Cardiac fibroblast (primary cell): Measurements from ENCODE around the gene EVI5.

ENCODE experiments used
- DNase-seq, 2 donors: peaks; one replicate each; pipeline versions ENCODE4 v3.0.0 to v3.0.0-alpha.2; 2010; ENCODE audit warnings: low read depth in 2 of 2
- H3K4me3 ChIP-seq, 2 donors: replicated peaks in 1 of 2; 1 replicate in 1 of 2; 2 replicates in 1 of 2; pipeline ENCODE4 v1.5.1; 2011; ENCODE audit warnings: low read depth in 2 of 2, low read length in 2 of 2, mild to moderate bottlenecking in 2 of 2, moderate library complexity in 1 of 2
- TF ChIP-seq, protein P1 (sequence below): IDR thresholded peaks from one replicate; pipeline ENCODE4 v1.5.1; 2011; ENCODE audit warnings: low read depth, mild to moderate bottlenecking, low read length, inconsistent platforms

The EVI5 gene

GRCh38 chr1:92583821-92584760 lies 200.8 kb downstream of the EVI5 start:
- TF ChIP-seq, protein P1, sequence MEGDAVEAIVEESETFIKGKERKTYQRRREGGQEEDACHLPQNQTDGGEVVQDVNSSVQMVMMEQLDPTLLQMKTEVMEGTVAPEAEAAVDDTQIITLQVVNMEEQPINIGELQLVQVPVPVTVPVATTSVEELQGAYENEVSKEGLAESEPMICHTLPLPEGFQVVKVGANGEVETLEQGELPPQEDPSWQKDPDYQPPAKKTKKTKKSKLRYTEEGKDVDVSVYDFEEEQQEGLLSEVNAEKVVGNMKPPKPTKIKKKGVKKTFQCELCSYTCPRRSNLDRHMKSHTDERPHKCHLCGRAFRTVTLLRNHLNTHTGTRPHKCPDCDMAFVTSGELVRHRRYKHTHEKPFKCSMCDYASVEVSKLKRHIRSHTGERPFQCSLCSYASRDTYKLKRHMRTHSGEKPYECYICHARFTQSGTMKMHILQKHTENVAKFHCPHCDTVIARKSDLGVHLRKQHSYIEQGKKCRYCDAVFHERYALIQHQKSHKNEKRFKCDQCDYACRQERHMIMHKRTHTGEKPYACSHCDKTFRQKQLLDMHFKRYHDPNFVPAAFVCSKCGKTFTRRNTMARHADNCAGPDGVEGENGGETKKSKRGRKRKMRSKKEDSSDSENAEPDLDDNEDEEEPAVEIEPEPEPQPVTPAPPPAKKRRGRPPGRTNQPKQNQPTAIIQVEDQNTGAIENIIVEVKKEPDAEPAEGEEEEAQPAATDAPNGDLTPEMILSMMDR = no peak
- peak; percentile 59 to 90 for DNase-seq

DNA sequence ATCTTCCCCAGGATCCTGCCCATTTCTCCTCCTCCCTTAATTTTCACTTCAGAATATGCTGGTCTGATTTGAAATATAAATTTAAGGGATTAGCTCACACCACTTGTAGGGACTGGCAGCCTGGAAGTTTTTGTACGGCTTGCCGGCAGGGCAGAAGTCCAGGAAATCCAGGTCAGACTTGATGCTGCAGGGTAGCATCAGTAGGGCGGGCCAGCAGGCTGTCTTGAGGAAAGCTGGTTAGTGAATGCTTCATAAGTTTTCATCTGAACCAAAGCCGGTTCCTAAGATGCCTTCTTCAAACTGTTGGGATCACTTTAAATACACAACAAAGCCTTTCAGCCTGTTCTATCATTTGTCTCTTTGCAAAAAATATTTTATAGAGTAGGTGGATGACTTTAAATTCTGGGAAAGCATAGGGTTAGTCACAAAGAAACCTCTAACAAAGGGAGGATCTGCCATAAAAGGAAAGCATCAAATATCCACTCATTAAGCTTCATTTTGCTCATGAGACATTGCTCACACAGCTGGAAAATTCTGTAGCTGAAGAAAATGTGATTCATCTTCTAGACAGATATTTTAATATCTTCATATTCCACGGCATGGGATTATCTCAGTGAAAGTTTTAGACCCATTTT lies 207.5 kb downstream of the EVI5 start:
- TF ChIP-seq, protein P1 = no peak
- DNase-seq = peak; percentile 69 to 70
- no peak overlapping the region for H3K4me3 ChIP-seq

More at GRCh38 chr1:92583821-92584760, 200.8 kb downstream of the EVI5 start:
- H3K4me3 ChIP-seq = peak overlapping the region in 1 of 2 donors; percentile 30

DNA sequence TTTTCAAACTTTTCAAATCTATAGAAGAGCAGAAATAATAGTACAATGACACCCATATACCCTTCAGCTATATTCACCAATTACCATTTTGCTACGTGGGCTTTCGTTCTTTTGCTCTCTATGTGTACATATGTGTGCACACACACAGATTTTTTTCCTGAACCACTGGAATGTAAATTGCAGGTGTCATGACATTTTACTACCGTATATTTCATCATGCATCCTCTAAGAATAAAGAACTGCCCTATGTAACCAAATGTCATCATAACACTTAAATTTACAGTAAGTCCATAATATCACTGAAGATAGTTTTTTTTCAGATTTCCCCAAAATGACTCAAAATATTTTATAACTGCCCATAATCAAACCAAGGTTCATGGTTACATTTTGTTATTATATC lies 209.8 kb downstream of the EVI5 start:
- TF ChIP-seq, protein P1 = no peak
- DNase-seq = no peak
- H3K4me3 ChIP-seq = no peak overlapping the region

GRCh38 chr1:92572520-92572919 lies 212.4 kb downstream of the EVI5 start:
- TF ChIP-seq, protein P1 = no peak
- no peak for DNase-seq
- no peak overlapping the region for H3K4me3 ChIP-seq

- no peak overlapping the region for H3K4me3 ChIP-seq
- TF ChIP-seq, protein P1 = no peak
- DNase-seq = no peak
These were observed 213.3 kb downstream of the EVI5 start for GRCh38 chr1:92571578-92571977.

DNA sequence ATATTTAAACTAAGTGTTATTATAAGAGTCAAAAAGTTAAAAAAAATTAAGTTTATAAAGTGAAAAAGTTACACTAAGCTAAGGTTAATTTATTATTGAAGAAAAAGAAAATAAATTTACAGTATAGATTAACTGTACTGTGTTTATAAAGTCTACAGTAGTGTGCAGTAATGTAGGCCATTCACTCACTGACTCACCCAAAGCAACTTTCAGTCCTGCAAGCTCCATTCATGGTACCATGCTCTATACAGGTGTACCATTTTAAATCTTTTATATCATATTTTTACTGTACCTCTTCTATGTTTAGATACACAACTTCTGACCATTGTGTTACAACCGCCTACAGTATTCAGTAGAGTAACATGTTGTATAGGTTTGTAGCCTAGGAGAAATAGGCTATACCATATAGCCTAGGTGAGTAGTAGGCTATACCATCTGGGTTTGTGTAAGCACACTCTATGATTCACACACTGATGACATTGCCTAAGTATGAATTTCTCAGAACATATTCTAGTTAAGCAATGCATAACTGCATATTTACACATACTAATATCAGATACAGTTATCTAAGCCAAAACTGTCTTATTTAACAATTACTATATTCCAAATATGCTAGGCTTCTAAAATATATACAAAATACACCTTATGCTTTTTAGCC lies 217.6 kb downstream of the EVI5 start:
- no peak overlapping the region for H3K4me3 ChIP-seq
- peak; percentile 27 to 83 for DNase-seq

More for the DNA sequence above, 217.6 kb downstream of the EVI5 start:
- TF ChIP-seq, protein P1 = no peak
